ENCODE results near the gene SPRR2G.
"Not testable (repeated sequence)": the region's sequence is repeated elsewhere in the genome, so short reads cannot be mapped to it uniquely, and the experiment has no call there.

Gene SPRR2G

GRCh38 chr1:153125536-153125935 lies 25.2 kb downstream of the SPRR2G start:
- no peaks in the 10 kb centered on the region for H4K20me1 ChIP-seq (ENCODE audit: insufficient read depth, low read length)
- H2AFZ ChIP-seq (ENCODE audit: low read depth, low read length) = no peak overlapping the region
- no peaks in the 10 kb centered on the region for H3K4me1 ChIP-seq (ENCODE audit: low read length)
- no peak overlapping the region for H3K27ac ChIP-seq (ENCODE audit: low read length)
- TF ChIP-seq, protein P1, sequence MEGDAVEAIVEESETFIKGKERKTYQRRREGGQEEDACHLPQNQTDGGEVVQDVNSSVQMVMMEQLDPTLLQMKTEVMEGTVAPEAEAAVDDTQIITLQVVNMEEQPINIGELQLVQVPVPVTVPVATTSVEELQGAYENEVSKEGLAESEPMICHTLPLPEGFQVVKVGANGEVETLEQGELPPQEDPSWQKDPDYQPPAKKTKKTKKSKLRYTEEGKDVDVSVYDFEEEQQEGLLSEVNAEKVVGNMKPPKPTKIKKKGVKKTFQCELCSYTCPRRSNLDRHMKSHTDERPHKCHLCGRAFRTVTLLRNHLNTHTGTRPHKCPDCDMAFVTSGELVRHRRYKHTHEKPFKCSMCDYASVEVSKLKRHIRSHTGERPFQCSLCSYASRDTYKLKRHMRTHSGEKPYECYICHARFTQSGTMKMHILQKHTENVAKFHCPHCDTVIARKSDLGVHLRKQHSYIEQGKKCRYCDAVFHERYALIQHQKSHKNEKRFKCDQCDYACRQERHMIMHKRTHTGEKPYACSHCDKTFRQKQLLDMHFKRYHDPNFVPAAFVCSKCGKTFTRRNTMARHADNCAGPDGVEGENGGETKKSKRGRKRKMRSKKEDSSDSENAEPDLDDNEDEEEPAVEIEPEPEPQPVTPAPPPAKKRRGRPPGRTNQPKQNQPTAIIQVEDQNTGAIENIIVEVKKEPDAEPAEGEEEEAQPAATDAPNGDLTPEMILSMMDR (IDR thresholded peaks at IDR 0.05; ENCODE audit: low read depth, low read length) = no peak
- TF ChIP-seq EZH2phosphoT487 (IDR thresholded peaks at IDR 0.05; ENCODE audit: low read depth) = no peak
- no peak overlapping the region for H3K4me2 ChIP-seq (ENCODE audit: low read length)
- H3K9ac ChIP-seq (ENCODE audit: low read length) = no peak overlapping the region
- H3K9me3 ChIP-seq (ENCODE audit: insufficient read depth, low read length) = no peaks in the 10 kb centered on the region
- no peaks in the 10 kb centered on the region for H3K79me2 ChIP-seq (ENCODE audit: low read length)
- no peak overlapping the region for H3K4me3 ChIP-seq (ENCODE audit: low read length)
- no peaks in the 10 kb centered on the region for H3K36me3 ChIP-seq (replicated peaks; ENCODE audit: low read depth, low read length)
- H3K27me3 ChIP-seq (ENCODE audit: low read depth, low read length) = peaks cover 28% of the 10 kb centered on the region

DNA sequence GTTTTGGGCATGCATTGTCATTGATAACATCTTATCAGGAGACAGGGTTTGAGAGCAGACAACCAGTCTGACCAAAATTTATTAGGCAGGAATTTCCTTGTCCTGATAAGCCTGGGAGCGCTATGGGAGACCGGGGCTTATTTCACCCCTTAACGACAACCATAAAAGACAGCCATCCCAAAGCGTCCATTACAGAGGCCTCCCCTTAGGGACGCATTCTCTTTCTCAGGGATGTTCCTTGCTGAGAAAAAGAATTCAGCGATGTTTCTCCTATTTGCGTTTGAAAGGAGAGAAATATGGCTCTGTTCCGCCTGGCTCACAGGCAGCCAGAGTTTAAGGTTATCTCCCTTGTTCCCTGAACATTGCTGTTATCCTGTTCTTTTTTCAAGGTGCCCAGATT lies 26.9 kb downstream of the SPRR2G start:
- H3K27ac ChIP-seq (ENCODE audit: low read length); H3K4me2 ChIP-seq (ENCODE audit: low read length); H4K20me1 ChIP-seq (ENCODE audit: insufficient read depth, low read length); H2AFZ ChIP-seq (ENCODE audit: low read depth, low read length); H3K9me3 ChIP-seq (ENCODE audit: insufficient read depth, low read length); H3K79me2 ChIP-seq (ENCODE audit: low read length); H3K9ac ChIP-seq (ENCODE audit: low read length); H3K4me1 ChIP-seq (ENCODE audit: low read length); H3K4me3 ChIP-seq (ENCODE audit: low read length); H3K36me3 ChIP-seq (replicated peaks; ENCODE audit: low read depth, low read length): not testable (repeated sequence)
- peaks cover 21% of the 10 kb centered on the region for H3K27me3 ChIP-seq (ENCODE audit: low read depth, low read length)

DNA sequence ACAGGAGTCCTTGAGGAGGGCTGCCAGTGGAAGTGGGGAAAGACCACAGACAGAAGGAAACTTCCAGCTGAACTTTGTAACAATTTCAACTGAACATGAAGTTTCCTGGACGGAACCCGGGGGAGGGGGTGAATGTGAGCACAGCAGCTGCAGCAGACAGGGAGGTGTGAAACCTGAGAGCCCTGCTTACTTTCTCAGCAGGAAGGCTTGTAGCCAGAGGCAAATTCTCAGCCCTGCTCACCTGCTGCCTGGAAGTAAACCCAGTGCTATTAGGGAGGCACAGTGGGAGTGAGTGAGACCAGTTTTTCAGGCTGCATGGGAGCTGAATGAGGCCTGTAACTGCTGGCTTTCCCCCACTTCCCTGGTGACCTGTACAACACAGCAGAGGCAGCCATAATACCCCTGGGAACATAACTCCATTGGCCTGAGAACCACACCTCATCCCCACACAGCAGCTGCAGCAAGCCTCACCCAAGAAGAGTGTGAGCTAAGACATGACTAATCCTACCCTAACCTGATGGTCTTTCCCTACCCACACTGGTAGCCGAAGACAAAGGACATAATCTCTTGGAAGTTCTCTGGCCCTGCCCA lies 27.8 kb downstream of the SPRR2G start:
- Histone ChIP-seq H3K27me3 (ENCODE audit: low read depth, low read length) (peaks cover 26% of the 10 kb centered on the region), H3K36me3 (replicated peaks; ENCODE audit: low read depth, low read length) (no peaks in the 10 kb centered on the region), H3K9me3 (ENCODE audit: insufficient read depth, low read length) (no peaks in the 10 kb centered on the region), H3K4me1 (ENCODE audit: low read length) (no peaks in the 10 kb centered on the region), H3K4me2 (ENCODE audit: low read length) (no peak overlapping the region), H3K9ac (ENCODE audit: low read length) (no peak overlapping the region), H3K4me3 (ENCODE audit: low read length) (no peak overlapping the region), H2AFZ (ENCODE audit: low read depth, low read length) (no peak overlapping the region), H3K79me2 (ENCODE audit: low read length) (no peaks in the 10 kb centered on the region), H3K27ac (ENCODE audit: low read length) (no peak overlapping the region), H4K20me1 (ENCODE audit: insufficient read depth, low read length) (no peaks in the 10 kb centered on the region)
- TF ChIP-seq, protein P1 (IDR thresholded peaks at IDR 0.05; ENCODE audit: low read depth, low read length) = no peak

GRCh38 chr1:153120945-153121344 lies 29.7 kb downstream of the SPRR2G start:
- no peaks in the 10 kb centered on the region for H3K36me3 ChIP-seq (replicated peaks; ENCODE audit: low read depth, low read length)
- no peaks in the 10 kb centered on the region for H3K9me3 ChIP-seq (ENCODE audit: insufficient read depth, low read length)
- no peaks in the 10 kb centered on the region for H4K20me1 ChIP-seq (ENCODE audit: insufficient read depth, low read length)
- H3K4me3 ChIP-seq (ENCODE audit: low read length) = no peak overlapping the region
- no peak overlapping the region for H2AFZ ChIP-seq (ENCODE audit: low read depth, low read length)
- H3K4me2 ChIP-seq (ENCODE audit: low read length) = no peak overlapping the region
- no peak overlapping the region for H3K27ac ChIP-seq (ENCODE audit: low read length)
- no peaks in the 10 kb centered on the region for H3K4me1 ChIP-seq (ENCODE audit: low read length)
- no peak overlapping the region for H3K9ac ChIP-seq (ENCODE audit: low read length)
- no peaks in the 10 kb centered on the region for H3K79me2 ChIP-seq (ENCODE audit: low read length)
- peaks cover 26% of the 10 kb centered on the region for H3K27me3 ChIP-seq (ENCODE audit: low read depth, low read length)
- TF ChIP-seq, protein P1 (IDR thresholded peaks at IDR 0.05; ENCODE audit: low read depth, low read length) = no peak
- no peak for TF ChIP-seq EZH2phosphoT487 (IDR thresholded peaks at IDR 0.05; ENCODE audit: low read depth)
